Astrocyte of the hippocampus (primary cell): ENCODE data around the gene PAFAH1B1.
"Not testable (repeated sequence)": the region's sequence is repeated elsewhere in the genome, so short reads cannot be mapped to it uniquely, and the experiment has no call there.

Source experiments
- DNase-seq: peaks from one replicate; pipeline ENCODE4 v3.0.0; 2011; ENCODE audit warnings: low read depth, low spot score

PAFAH1B1 gene

GRCh38 chr17:2635675-2636074 lies 42.2 kb downstream of the PAFAH1B1 start:
- no peak for DNase-seq

DNA sequence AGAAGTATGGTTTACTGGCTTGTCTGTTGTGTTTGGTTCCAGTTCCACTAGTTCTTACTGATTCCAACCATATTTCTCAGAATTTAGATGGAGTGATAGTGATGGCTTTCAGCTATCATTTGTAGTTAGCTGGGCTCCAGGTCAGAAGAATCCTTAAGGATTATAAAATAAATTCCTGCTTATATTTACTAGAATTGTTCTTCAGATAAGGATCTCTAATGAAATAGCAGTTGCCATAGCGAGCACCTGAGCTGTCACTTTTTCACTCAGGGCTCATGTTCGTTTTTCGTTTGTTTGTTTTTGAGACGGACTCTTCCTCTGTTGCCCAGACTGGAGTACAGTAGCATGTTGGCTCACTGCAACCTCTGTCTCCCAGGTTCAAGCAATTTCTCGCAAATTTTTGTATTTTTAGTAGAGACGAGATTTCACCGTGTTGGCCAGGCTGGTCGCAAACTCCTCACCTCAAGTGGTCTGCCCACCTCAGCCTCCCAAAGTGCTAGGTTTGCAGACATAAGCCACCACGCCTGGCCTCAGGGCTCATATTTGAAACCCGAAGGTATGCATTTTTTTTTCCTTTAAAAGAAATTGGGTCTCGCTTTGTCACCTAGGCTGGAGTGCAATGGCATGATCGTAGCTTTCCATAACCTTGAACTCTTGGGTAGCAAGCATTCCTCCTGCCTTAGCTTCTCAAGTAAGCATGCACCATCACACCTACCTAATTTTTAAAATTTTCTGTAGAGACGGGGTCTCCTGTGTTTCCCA lies 42.9 kb downstream of the PAFAH1B1 start:
- DNase-seq = no peak

- DNase-seq = no peak
Observed at GRCh38 chr17:2637422-2637821, 44.0 kb downstream of the PAFAH1B1 start.

GRCh38 chr17:2644971-2645370 lies 51.5 kb downstream of the PAFAH1B1 start:
- DNase-seq = no peak

DNA sequence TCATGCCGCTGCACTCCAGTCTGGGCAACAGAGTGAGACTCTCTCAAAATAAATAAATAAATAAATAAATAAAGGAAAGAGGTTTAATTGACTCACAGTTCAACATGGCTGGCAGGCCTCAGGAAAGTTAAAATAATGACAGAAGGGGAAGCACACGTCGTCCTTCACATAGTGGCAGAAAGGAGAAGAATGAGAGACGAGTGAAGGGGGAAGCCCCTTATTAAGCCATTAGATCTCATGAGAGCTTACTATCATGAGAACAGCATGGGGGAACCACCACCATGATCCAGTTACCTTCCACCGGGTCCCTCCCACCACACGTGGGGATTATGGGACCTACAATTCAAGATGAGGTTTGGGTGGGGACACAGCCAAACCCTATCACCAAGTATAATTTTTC lies 54.5 kb downstream of the PAFAH1B1 start:
- no peak for DNase-seq

DNA sequence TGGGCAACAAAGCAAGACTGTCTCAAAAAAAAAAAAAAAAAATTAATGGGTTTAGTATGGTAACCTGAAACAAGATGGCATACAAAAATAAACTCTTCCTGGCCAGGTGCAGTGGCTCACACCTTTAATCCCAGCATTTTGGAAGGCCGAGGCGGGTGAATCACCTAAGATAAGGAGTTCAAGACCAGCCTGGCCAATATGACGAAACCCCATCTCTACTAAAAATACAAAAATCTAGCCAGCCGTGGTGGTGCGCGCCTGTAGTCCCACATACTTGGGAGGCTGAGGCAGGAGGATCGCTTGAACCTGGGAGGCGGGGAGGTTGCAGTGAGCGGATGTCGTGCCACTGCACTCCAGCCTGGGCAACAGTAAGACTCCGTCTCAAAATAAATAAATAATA lies 55.7 kb downstream of the PAFAH1B1 start:
- no peak for DNase-seq

GRCh38 chr17:2652911-2653310 lies 59.5 kb downstream of the PAFAH1B1 start:
- DNase-seq = not testable (repeated sequence)

- no peak for DNase-seq
Observed at GRCh38 chr17:2655546-2655945, 62.1 kb downstream of the PAFAH1B1 start.

GRCh38 chr17:2656283-2656682 lies 62.8 kb downstream of the PAFAH1B1 start:
- DNase-seq = no peak

DNA sequence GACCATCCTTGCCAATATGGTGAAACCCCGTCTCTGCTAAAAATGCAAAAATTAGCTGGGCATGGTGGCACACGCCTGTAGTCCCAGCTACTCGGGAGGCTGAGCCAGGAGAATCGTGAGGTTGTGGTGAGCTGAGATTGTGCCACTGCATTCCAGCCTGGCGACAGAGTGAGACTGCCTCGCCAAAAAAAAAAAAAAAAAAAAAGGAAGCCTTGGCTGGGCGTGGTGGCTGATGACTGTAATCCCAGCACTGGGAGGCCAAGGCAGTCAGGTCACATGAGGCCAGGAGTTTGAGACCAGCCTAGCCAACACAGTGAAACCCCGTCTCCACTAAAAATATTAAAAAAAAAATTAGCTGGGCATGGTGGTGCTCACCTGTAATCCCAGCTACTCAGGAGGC lies 65.9 kb downstream of the PAFAH1B1 start:
- peak; percentile 25 for DNase-seq

DNA sequence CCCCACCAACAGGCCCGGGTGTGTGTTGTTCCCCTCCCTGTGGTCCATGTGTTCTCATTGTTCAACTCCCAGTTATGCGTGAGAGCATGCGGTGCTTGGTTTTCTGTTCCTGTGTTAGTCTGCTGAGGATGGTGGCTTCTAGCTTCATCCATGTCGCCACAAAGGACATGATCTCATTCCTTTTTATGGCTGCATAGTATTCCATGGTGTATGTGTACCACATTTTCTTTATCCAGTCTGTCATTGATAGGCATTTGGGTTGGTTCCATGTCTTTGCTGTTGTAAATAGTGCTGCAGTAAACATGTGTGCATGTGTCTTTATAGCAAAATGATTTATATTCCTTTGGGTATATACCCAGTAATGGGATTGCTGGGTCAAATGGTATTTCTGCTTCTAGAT lies 67.0 kb downstream of the PAFAH1B1 start:
- DNase-seq = not testable (repeated sequence)

DNA sequence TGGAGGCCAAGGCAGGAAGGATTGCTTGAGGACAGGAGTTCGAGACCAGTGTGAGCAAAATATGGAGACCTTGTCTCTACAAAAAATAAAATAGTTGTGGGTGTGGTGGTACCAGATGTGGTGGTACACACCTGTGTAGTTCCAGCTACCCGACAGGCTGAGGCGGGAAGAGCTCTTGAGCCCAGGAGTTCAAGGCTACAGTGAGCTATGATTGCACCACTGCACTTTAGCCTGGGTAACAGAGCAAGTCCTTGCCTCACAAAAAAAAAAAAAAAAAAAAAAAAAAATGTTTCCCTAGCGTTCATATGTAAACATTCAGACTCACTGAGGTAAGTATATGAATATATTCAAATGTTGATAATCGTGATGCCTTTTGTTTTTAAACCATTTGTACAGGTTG lies 78.6 kb downstream of the PAFAH1B1 start:
- no peak for DNase-seq

GRCh38 chr17:2679247-2679646 lies 85.8 kb downstream of the PAFAH1B1 start:
- not testable (repeated sequence) for DNase-seq

GRCh38 chr17:2680961-2681360 lies 87.5 kb downstream of the PAFAH1B1 start:
- no peak for DNase-seq

GRCh38 chr17:2681650-2682049 lies 88.2 kb downstream of the PAFAH1B1 start:
- DNase-seq = no peak

- no peak for DNase-seq
Observed at GRCh38 chr17:2682176-2682938, 88.9 kb downstream of the PAFAH1B1 start.

DNA sequence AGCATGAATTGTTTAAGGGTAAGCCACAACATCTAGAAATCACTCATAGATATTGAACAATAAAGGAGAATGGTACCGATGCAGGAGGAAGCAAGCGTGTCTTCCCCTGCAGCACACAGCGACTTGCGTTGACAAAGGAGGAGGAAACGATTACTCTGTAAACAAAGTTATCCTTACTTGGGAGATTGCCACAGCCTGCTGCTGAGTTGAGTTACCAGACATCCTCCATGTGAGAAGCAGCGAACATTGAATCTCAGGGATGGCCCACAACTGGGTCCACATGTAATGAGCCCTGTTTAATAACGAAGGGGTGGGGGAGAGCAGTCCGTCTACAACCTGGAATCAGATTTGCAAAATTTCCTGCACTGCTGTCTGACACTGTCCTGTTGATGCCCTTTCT lies 90.5 kb downstream of the PAFAH1B1 start:
- no peak for DNase-seq

- no peak for DNase-seq
Observed at GRCh38 chr17:2684549-2684948, 91.1 kb downstream of the PAFAH1B1 start.

- DNase-seq = no peak
Observed at GRCh38 chr17:2685696-2686095, 92.2 kb downstream of the PAFAH1B1 start.

- no peak for DNase-seq
Observed at GRCh38 chr17:2687074-2687418, 93.6 kb downstream of the PAFAH1B1 start.

DNA sequence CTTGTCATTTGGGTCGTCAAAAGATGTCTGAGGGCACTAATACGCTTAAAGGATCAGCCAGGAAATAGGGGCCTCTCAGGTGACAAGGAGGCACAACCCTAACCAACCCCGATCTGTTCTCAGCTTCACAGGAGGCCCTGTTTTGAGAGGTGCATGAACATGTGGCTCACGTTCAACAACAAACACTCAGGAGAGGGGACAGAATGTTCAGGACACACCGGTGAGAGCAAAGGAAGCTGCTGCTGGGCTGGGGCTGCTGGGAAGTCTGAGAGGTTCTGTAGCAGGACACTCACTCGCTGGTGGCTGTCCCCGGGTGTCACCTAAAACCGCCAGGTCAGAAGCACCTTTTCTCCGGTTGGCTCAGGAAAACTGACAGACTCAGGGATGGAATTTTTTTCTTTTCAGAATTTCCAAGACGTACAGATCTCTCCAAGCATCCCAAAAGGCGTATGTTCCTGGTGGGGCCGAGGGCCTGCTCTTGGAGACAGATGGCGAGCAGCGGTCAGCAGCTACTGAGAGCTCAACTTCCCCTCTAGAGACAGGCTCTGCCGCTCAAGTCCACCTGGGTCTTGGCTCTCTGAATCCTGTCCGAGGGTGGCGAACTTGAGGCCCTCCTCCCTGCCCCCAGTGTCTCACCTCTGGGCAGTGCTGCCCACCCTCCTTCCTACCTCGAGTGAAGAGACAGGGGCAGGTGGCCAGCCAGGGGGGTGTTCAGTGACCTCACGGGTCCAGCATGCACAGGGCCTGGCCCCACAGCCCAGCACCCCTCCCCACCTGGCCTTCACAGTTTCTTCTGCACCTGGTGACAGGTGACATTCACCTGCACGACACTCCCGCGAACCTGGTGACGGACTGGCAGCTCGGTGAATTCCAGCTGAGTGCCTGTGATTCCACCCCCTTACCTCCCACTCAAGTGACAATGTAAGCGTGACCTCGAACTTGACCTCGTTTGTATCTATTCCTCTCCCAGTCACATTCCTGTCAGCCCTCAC lies 95.2 kb downstream of the PAFAH1B1 start:
- DNase-seq = no peak
